GM12878 (cell line): ENCODE measurements around the gene VTI1A. TPM values are rescaled to one million over a fixed set of nuclear protein-coding genes. Genes with fewer than 3 reads are reported as not detected.

Source experiments
- ATAC-seq: fragments of 200-7000 bp; cut with Tn5 transposase; 3 replicates; pipeline ENCODE4 v1.9.1; 2020; ENCODE audit warnings: mild to moderate bottlenecking, moderate library complexity
- BruUV-seq: library from RNA; stranded (reverse); fragments of 400-500 nt; replicated peaks from 2 replicates; lab custom pipeline; 2021; lab: Mats Ljungman, UMichigan
- CTCF ChIA-PET: fragments of 300-600 bp; sonication (Branson Sonifier 250); formaldehyde crosslinking; extraction: SDS; loops from one replicate; lab custom pipeline; 2021; ENCODE audit warnings: inconsistent platforms; lab: Yijun Ruan, JAX
- POLR2A ChIA-PET: fragments of 350-600 bp; formaldehyde crosslinking; extraction: SDS; loops from one replicate; lab custom pipeline; 2021; ENCODE audit warnings: inconsistent platforms; lab: Charles Lee
- RAD21 ChIA-PET: fragments of 300-600 bp; sonication (Branson Sonifier 250); formaldehyde crosslinking; loops from one replicate; lab custom pipeline; 2023; ENCODE audit warnings: antibody characterized with exemption; ENCODE audit not compliant: unreplicated experiment; lab: Charles Lee
- SMC1A ChIA-PET: fragments of 300-600 bp; sonication (Branson Sonifier 250); formaldehyde crosslinking; loops from one replicate; lab custom pipeline; 2023; ENCODE audit not compliant: unreplicated experiment, uncharacterized antibody; lab: Charles Lee
- DNase-seq: peaks from one replicate; pipeline ENCODE4 v3.0.0-alpha.2; 2011; ENCODE audit warnings: low read depth, low spot score
- FAIRE-seq: peaks from 3 replicates; lab custom pipeline; 2011; peaks lifted over from hg19 to GRCh38; lab: Jason Lieb, UNC
- H2AFZ ChIP-seq: 2 replicates; pipeline ENCODE4 v1.6.0; 2011; ENCODE audit warnings: low read depth, low read length, control low read depth; ENCODE audit not compliant: control insufficient read depth
- H3K27ac ChIP-seq: 2 replicates; pipeline ENCODE4 v1.5.1; 2011; ENCODE audit warnings: control low read depth; ENCODE audit not compliant: control insufficient read depth, insufficient read depth
- H3K27me3 ChIP-seq, 2 experiments: replicated peaks in 1 of 2; 2 replicates each; pipeline versions ENCODE4 v1.6.0 to v1.6.1; 2011; ENCODE audit warnings: low read length in 1 of 2; ENCODE audit not compliant: control insufficient read depth in 2 of 2, insufficient read depth in 2 of 2
- H3K36me3 ChIP-seq, 2 experiments: 2 replicates each; pipeline ENCODE4 v1.5.1; 2011; ENCODE audit warnings: low read length in 1 of 2; ENCODE audit not compliant: control insufficient read depth in 2 of 2, insufficient read depth in 2 of 2
- H3K4me1 ChIP-seq: 2 replicates; pipeline ENCODE4 v1.6.1; 2011; ENCODE audit warnings: mild to moderate bottlenecking, low read length, moderate library complexity, mixed read lengths; ENCODE audit not compliant: control insufficient read depth, insufficient read depth
- H3K4me2 ChIP-seq: 2 replicates; pipeline ENCODE4 v1.6.0; 2011; ENCODE audit warnings: control low read depth; ENCODE audit not compliant: control insufficient read depth, insufficient read depth
- H3K4me3 ChIP-seq: fragments of 200-600 bp; sonication (generic); 2 replicates; pipeline ENCODE4 v1.5.1; 2016
- H3K79me2 ChIP-seq: 2 replicates; pipeline ENCODE4 v1.6.0; 2011; ENCODE audit warnings: low read length; ENCODE audit not compliant: control insufficient read depth, insufficient read depth
- H3K9ac ChIP-seq: 2 replicates; pipeline ENCODE4 v1.8.0; 2011; ENCODE audit warnings: low read length, control low read depth, mixed read lengths; ENCODE audit not compliant: control insufficient read depth, insufficient read depth
- H3K9me3 ChIP-seq: replicated peaks from 3 replicates; pipeline ENCODE4 v1.5.1; 2011; ENCODE audit warnings: mild to moderate bottlenecking, low read length; ENCODE audit not compliant: control insufficient read depth, insufficient read depth
- H4K20me1 ChIP-seq: 2 replicates; pipeline ENCODE4 v1.6.0; 2011; ENCODE audit not compliant: control insufficient read depth, insufficient read depth
- ASH2L ChIP-seq: fragments of 300-600, 200-600 bp; sonication (generic); IDR thresholded peaks from 2 replicates; pipeline ENCODE4 v1.6.1; 2017; ENCODE audit warnings: low read depth, mild to moderate bottlenecking, borderline replicate concordance
- BACH1 ChIP-seq: fragments of 450-650 bp; IDR thresholded peaks from 2 replicates; pipeline ENCODE4 v1.6.1; 2017; ENCODE audit warnings: mild to moderate bottlenecking, borderline replicate concordance
- BRCA1 ChIP-seq: IDR thresholded peaks from 2 replicates; pipeline ENCODE4 v1.6.1; 2011; ENCODE audit warnings: low read depth, low read length, improper control_type of control experiment
- EP300 ChIP-seq, 2 experiments: fragments of 150-350 bp in 1 of 2; IDR thresholded peaks; 2 replicates each; pipeline ENCODE4 v1.6.1; 2011 to 2012; ENCODE audit warnings: low read depth in 2 of 2, low read length in 2 of 2, borderline replicate concordance in 1 of 2, improper control_type of control experiment in 1 of 2, inconsistent platforms in 1 of 2; ENCODE audit not compliant: control insufficient read depth in 1 of 2
- IKZF1 ChIP-seq: fragments of 450-650 bp; conservative IDR thresholded peaks from 2 replicates; pipeline ENCODE4 v1.6.1; 2017; ENCODE audit warnings: antibody characterized with exemption, mild to moderate bottlenecking
- IRF3 ChIP-seq: fragments of 450-650 bp; IDR thresholded peaks from 2 replicates; pipeline ENCODE4 v1.6.1; 2014; ENCODE audit warnings: mild to moderate bottlenecking
- IRF4 ChIP-seq: IDR thresholded peaks from 2 replicates; pipeline ENCODE4 v1.6.1; 2011; ENCODE audit warnings: low read depth, low read length
- KAT2A ChIP-seq: conservative IDR thresholded peaks from 2 replicates; pipeline ENCODE4 v1.6.1; 2011; ENCODE audit warnings: low read depth, low read length; ENCODE audit not compliant: control insufficient read depth
- MYB ChIP-seq: fragments of 150-350 bp; IDR thresholded peaks from 2 replicates; pipeline ENCODE4 v1.6.1; 2014; ENCODE audit warnings: mild to moderate bottlenecking, low read depth, low read length, borderline replicate concordance
- MYC ChIP-seq: IDR thresholded peaks from 2 replicates; pipeline ENCODE4 v1.6.1; 2011; ENCODE audit warnings: mild to moderate bottlenecking, low read length, moderate library complexity, inconsistent platforms; ENCODE audit not compliant: insufficient read depth, insufficient replicate concordance, insufficient read length, severe bottlenecking
- PAX5 ChIP-seq: IDR thresholded peaks from 2 replicates; pipeline ENCODE4 v1.6.1; 2011; ENCODE audit warnings: low read depth, low read length, borderline replicate concordance
- PBX3 ChIP-seq: IDR thresholded peaks from 2 replicates; pipeline ENCODE4 v1.6.1; 2011; ENCODE audit warnings: mild to moderate bottlenecking, low read depth, low read length, moderate library complexity; ENCODE audit not compliant: insufficient replicate concordance
- POLR2A ChIP-seq: IDR thresholded peaks from 2 replicates; pipeline ENCODE4 v1.6.1; 2011; ENCODE audit warnings: low read depth, mild to moderate bottlenecking, low read length
- PRDM15 ChIP-seq: fragments of 450-650 bp; formaldehyde crosslinking; IDR thresholded peaks from 2 replicates; pipeline ENCODE4 v1.4.0; 2020; ENCODE audit warnings: mild to moderate bottlenecking, moderate library complexity
- RAD51 ChIP-seq: fragments of 450-650 bp; IDR thresholded peaks from 2 replicates; pipeline ENCODE4 v1.6.1; 2016; ENCODE audit warnings: moderate library complexity, mild to moderate bottlenecking, inconsistent platforms
- SREBF2 ChIP-seq: IDR thresholded peaks from 2 replicates; pipeline ENCODE4 v1.6.1; 2012; ENCODE audit warnings: mild to moderate bottlenecking, low read length
- TARDBP ChIP-seq: IDR thresholded peaks from 2 replicates; pipeline ENCODE4 v1.6.1; 2016; ENCODE audit warnings: borderline replicate concordance
- ZNF384 ChIP-seq: IDR thresholded peaks from 2 replicates; pipeline ENCODE4 v1.6.1; 2012; ENCODE audit warnings: low read depth, mild to moderate bottlenecking, low read length, improper control_type of control experiment, borderline replicate concordance
- WGBS: methylation state at CpG from one replicate; pipeline ENCODE4 v1.1.6; 2016; ENCODE audit warnings: low lambda C conversion rate; ENCODE audit not compliant: insufficient replicate concordance, insufficient coverage; ENCODE audit errors: missing lambda C conversion rate; 5-methylcytosine and 5-hydroxymethylcytosine counted together
- in situ Hi-C: fragments of 300-500 bp; cut with MboI; formaldehyde crosslinking; loops from 9 replicates; pipeline ENCODE4 v1.14.3; 2018; ENCODE audit warnings: mixed read lengths
- intact Hi-C: fragments of 100-400 bp; cut with micrococcal nuclease; formaldehyde crosslinking; loops from one replicate; pipeline ENCODE4 v1.14.2; 2022; ENCODE audit not compliant: unreplicated experiment
- polyA plus RNA-seq, 11 experiments: library from polyadenylated mRNA; depleted of rRNA in 4 of 11; unstranded in 6 of 11; stranded (reverse) in 5 of 11; fragments of >200 nt; fragmentation: Nextera tagmentation in 4 of 11; fragmentation: Illumina TruSeq in 1 of 11; extraction: Ambion mirVana in 4 of 11; extraction: Trizol in 1 of 11; gene quantifications; 1 replicate in 1 of 11; 2 replicates in 10 of 11; pipeline versions ENCODE4 v1.2.1 to v1.2.3, GENCODE V29; 2011 to 2016; ENCODE audit warnings: inconsistent platforms in 2 of 11, missing spikeins in 2 of 11, low read depth in 1 of 11
- total RNA-seq, 4 experiments: library from RNA; depleted of rRNA in 3 of 4; stranded (reverse); fragments of >200 nt in 3 of 4; fragmentation: Illumina TruSeq in 1 of 4; extraction: Trizol in 1 of 4; gene quantifications; 2 replicates each; pipeline versions ENCODE4 v1.2.1 to v1.2.3, GENCODE V29; 2013 to 2021

VTI1A gene
- total and polyA plus RNA-seq, 10 of the 15 experiments (the other 5 are each of a cell fraction or from before 2014, with no cell fraction given): 12.4 to 43.2 (median 27.5) TPM

GRCh38 chr10:112819231-112819630 lies 372.2 kb downstream of the VTI1A start (continued):
- TF ChIP-seq PAX5: no peak
- no peak for TF ChIP-seq IRF4
- TF ChIP-seq MYB: no peak
- TF ChIP-seq ZNF384: no peak

GRCh38 chr10:112820320-112820719 lies 373.3 kb downstream of the VTI1A start:
- in situ Hi-C loops: no loop called here
- no peak overlapping the region for H2AFZ ChIP-seq
- TF ChIP-seq IKZF1: no peak
- TF ChIP-seq EP300 (IDR thresholded peaks at IDR 0.05; ENCODE audit: borderline replicate concordance in 1 of 2, control insufficient read depth in 1 of 2, low read depth in 2 of 2, low read length in 2 of 2): no peak
- TF ChIP-seq RAD51: no peak
- TF ChIP-seq PBX3: no peak
- TF ChIP-seq ASH2L: no peak
- no peak for TF ChIP-seq KAT2A
- no peak for TF ChIP-seq BRCA1
- no peak for TF ChIP-seq MYC
- no peak for TF ChIP-seq IRF3
- TF ChIP-seq POLR2A: no peak
- no peak for TF ChIP-seq BACH1
- no peak for TF ChIP-seq SREBF2
- no peak for TF ChIP-seq PRDM15 (CRISPR knock-in tag)
- TF ChIP-seq TARDBP: no peak
- ChIA-PET CTCF (no interaction called here), SMC1A (no interaction called here), RAD21 (no interaction called here), POLR2A (no interaction called here)
- no peak overlapping the region for H3K4me3 ChIP-seq
- H3K27me3 ChIP-seq: no peaks in the 10 kb centered on the region
- intact Hi-C loops: no loop called here
- no peak for ATAC-seq
- no peak overlapping the region for H3K9ac ChIP-seq
- no peak overlapping the region for H3K27ac ChIP-seq
- no peak for FAIRE-seq
- no peaks in the 10 kb centered on the region for H3K4me1 ChIP-seq
- no TSS peak for BruUV-seq
- no peaks in the 10 kb centered on the region for H3K9me3 ChIP-seq
- no peaks in the 10 kb centered on the region for H3K36me3 ChIP-seq
- no peaks in the 10 kb centered on the region for H4K20me1 ChIP-seq
- 27% methylated on average over 1 of the region's 1 CpG for WGBS
- H3K4me2 ChIP-seq: no peak overlapping the region
- no peak for DNase-seq
- no peaks in the 10 kb centered on the region for H3K79me2 ChIP-seq
